Upper lobe of left lung (tissue), 4 donors: Measurements from ENCODE around the gene BORCS5.

Source experiments
- CTCF ChIP-seq, 6 experiments: fragments of 450-650 bp in 4 of 6; fragments of 200-600 bp in 2 of 6; sonication (generic) in 2 of 6; IDR thresholded peaks; one replicate each; pipeline ENCODE4 v1.5.1; 2016 to 2019; ENCODE audit warnings: antibody characterized with exemption in 6 of 6
- EP300 ChIP-seq, 4 donors: sonication (generic); formaldehyde crosslinking; IDR thresholded peaks; one replicate each; pipeline ENCODE4 v1.5.1; 2017; ENCODE audit warnings: antibody characterized with exemption in 4 of 4, control low read depth in 2 of 4
- POLR2A ChIP-seq, 4 donors: fragments of 450-650 bp; IDR thresholded peaks; one replicate each; pipeline ENCODE4 v1.5.1; 2016 to 2017; ENCODE audit warnings: antibody characterized with exemption in 4 of 4, mild to moderate bottlenecking in 2 of 4

GRCh38 chr12:12393171-12393570 lies 36.3 kb downstream of the BORCS5 start:
- TF ChIP-seq POLR2A (IDR thresholded peaks at IDR 0.05) (no peak), CTCF (IDR thresholded peaks at IDR 0.05) (no peak), EP300 (IDR thresholded peaks at IDR 0.05) (no peak)
